DMS79 treated with DMSO at 0.1 percent for 48 hours (cell line): ENCODE measurements around the gene RAB40B.

Source experiments
- DNase-seq: peaks from one replicate; lab custom pipeline; 2025; lab: John Stamatoyannopoulos, UW

Gene RAB40B

DNA sequence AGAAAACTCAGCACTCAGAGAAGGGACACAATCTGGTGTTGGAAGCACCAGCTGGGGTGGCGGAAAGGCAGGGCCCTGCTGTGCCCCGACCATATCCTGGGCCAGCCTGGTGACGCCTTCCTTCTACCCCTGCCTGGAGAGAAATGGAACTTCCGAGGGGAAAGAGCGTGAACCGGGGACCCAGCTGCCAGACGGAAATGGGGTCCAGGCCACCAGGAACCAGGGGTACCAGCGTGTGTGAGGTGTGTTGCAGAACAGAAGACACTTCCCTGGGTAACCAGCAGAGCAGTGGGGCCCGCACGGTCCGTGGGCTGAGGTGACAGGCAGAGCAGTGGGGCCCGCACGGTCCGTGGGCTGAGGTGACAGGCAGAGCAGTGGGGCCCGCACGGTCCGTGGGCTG, 6.8 kb downstream of the RAB40B start:
- DNase-seq = no peak

DNA sequence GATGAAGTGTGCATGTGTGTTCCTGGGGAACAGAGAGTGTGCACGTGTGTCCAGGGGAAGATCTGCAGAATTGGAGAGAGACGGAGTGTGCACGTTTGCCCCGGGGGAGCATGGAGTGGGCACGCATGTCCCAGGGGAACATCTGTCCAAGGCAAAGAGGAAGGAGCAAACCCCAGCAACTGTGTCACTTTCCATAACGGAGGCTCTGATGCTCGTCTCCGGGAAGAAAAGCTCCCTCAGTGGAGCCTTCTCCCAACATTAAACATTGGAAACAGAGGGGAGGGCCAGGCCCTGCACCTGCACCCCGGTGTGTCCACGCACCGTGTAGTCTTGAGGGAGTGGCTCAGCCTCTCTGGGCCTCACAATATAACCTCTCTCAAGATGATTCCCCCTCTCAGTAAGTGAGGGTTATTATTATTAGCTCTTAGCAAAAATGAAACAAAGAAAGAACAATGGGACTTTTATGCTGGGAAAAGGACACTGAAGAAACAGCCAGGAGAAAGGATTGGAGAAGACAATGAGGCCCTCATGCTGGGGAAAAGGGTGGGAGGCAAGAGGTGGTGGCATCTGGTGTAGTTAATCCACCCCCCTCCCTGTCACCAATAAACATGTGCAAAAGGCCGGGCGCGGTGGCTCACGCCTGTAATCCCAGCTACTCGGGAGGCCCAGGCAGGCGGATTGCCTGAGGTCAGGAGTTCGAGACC, 7.6 kb downstream of the RAB40B start:
- DNase-seq = no peak

DNA sequence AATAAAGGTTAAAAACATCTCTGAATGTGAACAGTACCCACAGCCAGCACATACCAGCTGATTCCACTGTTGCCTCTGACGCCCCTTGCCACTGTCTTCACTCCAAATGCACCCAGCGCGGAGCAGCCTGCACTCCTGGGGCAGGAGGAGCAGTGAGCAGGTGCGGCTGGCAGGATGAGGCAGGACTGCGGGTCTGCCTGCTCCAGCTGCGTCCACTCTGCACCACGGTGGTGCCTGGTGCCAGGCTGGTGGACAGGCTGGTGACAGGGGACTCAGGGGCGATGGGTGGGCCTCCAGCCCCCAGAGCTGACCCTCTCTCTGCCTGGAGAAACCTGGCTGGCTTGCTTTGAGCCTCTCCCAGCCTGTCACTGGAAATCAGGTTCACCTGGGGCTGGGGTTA, 9.4 kb downstream of the RAB40B start:
- peak; percentile 14 for DNase-seq

GRCh38 chr17:82687871-82688270, 10.6 kb downstream of the RAB40B start:
- no peak for DNase-seq

- no peak for DNase-seq
These were observed 11.1 kb downstream of the RAB40B start for GRCh38 chr17:82687375-82687861.

DNA sequence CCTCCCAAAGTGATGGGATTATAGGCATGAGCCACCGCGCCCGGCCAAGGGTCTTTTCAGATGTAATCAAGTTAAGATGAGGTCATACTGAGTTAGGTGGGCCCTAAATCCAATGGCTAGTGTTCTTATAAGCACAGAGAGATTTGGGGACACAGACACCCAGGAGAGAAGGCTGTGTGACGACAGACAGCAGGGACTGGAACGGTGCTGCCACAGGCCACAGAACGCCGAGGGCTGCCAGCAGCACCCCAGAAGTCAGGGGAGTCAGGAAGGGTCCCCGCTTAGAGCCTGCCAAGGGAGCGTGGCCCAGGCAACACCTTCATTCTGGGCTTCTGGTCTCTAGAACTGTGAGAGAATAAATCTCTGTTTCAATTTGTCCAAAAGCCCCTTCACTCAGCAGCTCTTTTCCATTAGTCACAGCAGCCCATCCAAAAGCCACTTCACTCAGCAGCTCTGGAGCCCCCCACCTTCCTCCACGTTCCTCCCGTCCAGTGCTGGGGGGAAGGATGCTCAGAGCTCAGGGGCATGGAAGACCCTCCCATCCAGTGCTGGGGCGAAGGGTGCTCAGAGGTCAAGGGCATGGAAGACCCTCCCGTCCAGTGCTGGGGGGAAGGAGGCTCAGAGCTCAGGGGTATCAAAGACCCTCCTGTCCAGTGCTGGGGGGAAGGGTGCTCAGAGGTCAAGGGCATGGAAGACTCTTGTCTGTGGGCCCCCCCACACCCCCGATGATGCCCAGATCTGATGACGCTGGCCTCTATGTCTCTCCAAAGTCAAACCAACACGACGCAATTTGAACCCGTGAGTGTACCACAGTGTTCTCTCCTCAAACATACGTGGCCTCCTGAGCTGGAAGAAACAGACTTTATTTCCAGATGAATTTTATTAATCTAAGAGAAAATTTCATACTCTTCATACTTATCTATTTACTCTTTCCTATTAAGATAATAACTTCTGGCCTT, 11.9 kb downstream of the RAB40B start:
- DNase-seq = no peak

GRCh38 chr17:82685291-82685690, 13.2 kb downstream of the RAB40B start:
- DNase-seq = no peak

- DNase-seq = no peak
These were observed 14.2 kb downstream of the RAB40B start for GRCh38 chr17:82684228-82684841.

DNA sequence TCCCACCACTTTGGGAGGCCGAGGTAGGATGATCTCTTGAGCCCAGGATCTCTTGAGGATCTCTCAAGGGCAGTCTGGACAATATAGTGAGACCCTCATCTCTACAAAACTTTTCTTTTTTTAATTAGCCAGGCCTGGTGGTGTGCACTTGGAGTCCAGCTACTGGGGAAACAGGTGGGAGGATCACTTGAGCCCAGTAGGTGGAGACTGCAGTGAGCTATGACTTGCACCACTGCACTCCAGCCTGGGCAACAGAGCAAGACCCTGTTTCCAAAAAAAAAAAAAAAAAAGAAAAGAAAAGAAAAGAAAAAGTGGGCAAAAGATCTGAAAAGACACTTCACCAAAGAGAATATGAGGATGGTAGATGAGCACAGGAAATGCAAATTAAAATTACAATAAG, 15.0 kb downstream of the RAB40B start:
- DNase-seq = no peak

- no peak for DNase-seq
These were observed 17.0 kb downstream of the RAB40B start for GRCh38 chr17:82681547-82681946.

GRCh38 chr17:82679586-82680465, 18.7 kb downstream of the RAB40B start:
- DNase-seq = no peak

GRCh38 chr17:82678265-82678891, 20.1 kb downstream of the RAB40B start:
- DNase-seq = no peak

- DNase-seq = no peak
These were observed 21.1 kb downstream of the RAB40B start for GRCh38 chr17:82677353-82677925.

GRCh38 chr17:82675476-82676245, 22.8 kb downstream of the RAB40B start:
- DNase-seq = no peak

- no peak for DNase-seq
These were observed 23.6 kb downstream of the RAB40B start for GRCh38 chr17:82674656-82675475.

GRCh38 chr17:82670661-82671450, 27.6 kb downstream of the RAB40B start:
- no peak for DNase-seq

DNA sequence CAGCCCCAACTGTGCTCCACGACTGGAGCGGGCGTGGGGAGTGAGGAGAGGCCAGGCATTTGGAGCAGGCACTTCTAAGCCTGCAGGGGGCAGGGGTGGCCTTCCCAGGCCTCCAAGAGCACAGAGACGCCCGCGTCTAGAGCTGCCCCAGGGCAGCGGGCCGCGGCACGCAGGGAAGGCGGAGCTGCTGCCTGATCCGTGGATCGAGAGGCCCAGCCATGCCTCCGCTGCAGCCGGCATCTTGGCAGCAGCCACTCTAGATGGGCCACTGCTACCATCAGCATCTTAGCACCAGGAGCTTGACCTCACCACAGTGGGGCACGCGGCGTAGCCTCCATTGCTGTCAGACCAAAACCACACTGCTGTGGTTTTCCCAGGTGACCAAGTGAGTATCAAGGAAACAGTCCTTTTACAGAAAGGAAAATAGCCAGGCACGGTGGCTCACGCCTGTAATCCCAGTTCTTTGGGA, 29.8 kb downstream of the RAB40B start:
- DNase-seq = no peak

DNA sequence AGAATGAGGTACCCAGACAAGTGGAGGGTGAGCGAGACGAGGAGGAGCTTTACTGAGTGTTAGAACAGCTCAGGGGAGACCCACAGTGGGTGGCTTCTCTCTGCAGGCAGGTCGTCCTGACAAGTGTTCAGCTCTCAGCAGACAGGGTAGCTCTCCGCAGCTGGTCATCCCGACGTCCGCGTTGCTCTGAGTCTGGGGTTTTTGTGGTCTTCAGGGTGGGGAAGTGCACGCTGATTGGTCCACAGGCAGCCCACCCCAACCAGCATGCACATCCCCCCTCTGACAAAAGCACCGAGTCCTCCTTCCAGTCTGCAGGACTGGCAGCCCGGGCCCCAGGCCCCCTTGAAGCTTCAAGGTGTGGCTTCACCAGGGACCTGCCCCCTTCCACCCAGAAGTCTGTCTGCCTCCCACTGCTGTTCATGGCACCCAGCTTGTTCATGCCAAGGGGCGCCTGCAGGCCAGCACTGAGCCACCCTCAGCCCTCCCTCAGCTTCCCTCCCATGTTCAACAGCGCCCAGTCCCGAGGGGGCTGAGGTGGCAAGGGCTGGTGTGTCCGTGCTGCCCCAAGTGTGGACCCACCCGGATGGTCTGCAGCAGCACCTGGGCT, 30.4 kb downstream of the RAB40B start:
- DNase-seq = no peak
